Esophagus squamous epithelium (tissue), 4 donors: ENCODE results near the gene DPP9.

Experiments
- POLR2A ChIP-seq, 4 donors: fragments of 450-650 bp; IDR thresholded peaks; one replicate each; pipeline ENCODE4 v1.6.1; 2017; ENCODE audit warnings: antibody characterized with exemption in 4 of 4, mild to moderate bottlenecking in 4 of 4, moderate library complexity in 3 of 4
- TF ChIP-seq, protein P1 (sequence below), 6 experiments: fragments of 450-650 bp in 4 of 6; fragments of 200-600 bp in 2 of 6; sonication (generic) in 2 of 6; IDR thresholded peaks; one replicate each; pipeline ENCODE4 v1.5.1; 2016 to 2019; ENCODE audit warnings: antibody characterized with exemption in 6 of 6, mild to moderate bottlenecking in 4 of 6, moderate library complexity in 4 of 6

DNA sequence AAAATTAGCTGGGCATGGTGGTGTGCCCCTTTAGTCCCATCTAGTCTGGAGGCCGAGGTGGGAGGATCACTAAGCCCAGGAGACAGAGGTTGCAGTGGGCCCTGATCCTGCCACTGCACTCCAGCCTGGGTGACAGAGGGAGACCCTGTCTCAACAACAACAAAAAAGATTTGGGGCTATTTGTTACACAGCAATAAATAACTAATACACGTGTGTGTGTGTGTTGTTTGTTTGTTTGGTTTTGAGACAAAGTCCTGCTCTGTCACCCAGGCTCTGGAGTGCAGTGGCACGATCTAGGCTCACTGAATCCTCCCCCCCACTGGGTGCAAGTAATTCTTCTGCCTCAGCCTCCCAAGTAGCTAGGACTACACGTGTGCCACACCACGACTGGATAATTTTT is 35.0 kb upstream of the DPP9 start:
- no peak for TF ChIP-seq POLR2A (IDR thresholded peaks at IDR 0.05)
- TF ChIP-seq, protein P1, sequence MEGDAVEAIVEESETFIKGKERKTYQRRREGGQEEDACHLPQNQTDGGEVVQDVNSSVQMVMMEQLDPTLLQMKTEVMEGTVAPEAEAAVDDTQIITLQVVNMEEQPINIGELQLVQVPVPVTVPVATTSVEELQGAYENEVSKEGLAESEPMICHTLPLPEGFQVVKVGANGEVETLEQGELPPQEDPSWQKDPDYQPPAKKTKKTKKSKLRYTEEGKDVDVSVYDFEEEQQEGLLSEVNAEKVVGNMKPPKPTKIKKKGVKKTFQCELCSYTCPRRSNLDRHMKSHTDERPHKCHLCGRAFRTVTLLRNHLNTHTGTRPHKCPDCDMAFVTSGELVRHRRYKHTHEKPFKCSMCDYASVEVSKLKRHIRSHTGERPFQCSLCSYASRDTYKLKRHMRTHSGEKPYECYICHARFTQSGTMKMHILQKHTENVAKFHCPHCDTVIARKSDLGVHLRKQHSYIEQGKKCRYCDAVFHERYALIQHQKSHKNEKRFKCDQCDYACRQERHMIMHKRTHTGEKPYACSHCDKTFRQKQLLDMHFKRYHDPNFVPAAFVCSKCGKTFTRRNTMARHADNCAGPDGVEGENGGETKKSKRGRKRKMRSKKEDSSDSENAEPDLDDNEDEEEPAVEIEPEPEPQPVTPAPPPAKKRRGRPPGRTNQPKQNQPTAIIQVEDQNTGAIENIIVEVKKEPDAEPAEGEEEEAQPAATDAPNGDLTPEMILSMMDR (IDR thresholded peaks at IDR 0.05) = no peak
